IMR-90 (cell line): Measurements from ENCODE around the gene PGPEP1. TPM values are rescaled to one million over a fixed set of nuclear protein-coding genes. Genes with fewer than 3 reads are reported as not detected.

Experiments
- ATAC-seq: fragments of 200-7000 bp; cut with Tn5 transposase; 2 replicates; pipeline ENCODE4 v1.9.1; 2020; ENCODE audit warnings: low read depth, mild to moderate bottlenecking, moderate library complexity
- BruUV-seq: library from RNA; stranded (reverse); fragments of 400-500 nt; replicated peaks from 2 replicates; lab custom pipeline; 2021; lab: Mats Ljungman, UMichigan
- CTCF ChIA-PET: fragments of 300-600 bp; formaldehyde crosslinking; extraction: SDS; loops from one replicate; lab custom pipeline; 2021; ENCODE audit warnings: antibody characterized with exemption; lab: Yijun Ruan, JAX
- POLR2A ChIA-PET: fragments of 300-600 bp; sonication (Branson Sonifier 250); formaldehyde crosslinking; loops from one replicate; lab custom pipeline; 2022; ENCODE audit warnings: antibody characterized with exemption; ENCODE audit not compliant: unreplicated experiment; lab: Charles Lee
- DNase-seq: peaks from one replicate; pipeline ENCODE4 v3.0.0; 2013
- H2AFZ ChIP-seq: replicated peaks from 2 replicates; pipeline ENCODE3; 2013; ENCODE audit warnings: low read length, mild to moderate bottlenecking; ENCODE audit not compliant: poor library complexity
- H2AK5ac ChIP-seq: 2 replicates; pipeline ENCODE4 v1.6.1; 2013; ENCODE audit warnings: low read depth, low read length, inconsistent platforms
- H2AK9ac ChIP-seq: replicated peaks from 2 replicates; pipeline ENCODE3; 2013; ENCODE audit warnings: mild to moderate bottlenecking, low read depth, low read length, moderate library complexity; ENCODE audit not compliant: poor library complexity
- H2BK120ac ChIP-seq: 2 replicates; pipeline ENCODE4 v1.6.1; 2013; ENCODE audit warnings: low read depth, low read length, inconsistent platforms
- H2BK15ac ChIP-seq: 3 replicates; pipeline ENCODE4 v1.6.1; 2013; ENCODE audit warnings: low read depth, low read length, inconsistent platforms
- H2BK20ac ChIP-seq: 2 replicates; pipeline ENCODE4 v1.6.1; 2013; ENCODE audit warnings: low read depth, mild to moderate bottlenecking, inconsistent platforms, low read length, moderate library complexity
- H2BK5ac ChIP-seq: 2 replicates; pipeline ENCODE4 v1.6.1; 2013; ENCODE audit warnings: mild to moderate bottlenecking, low read depth, low read length, inconsistent platforms; ENCODE audit not compliant: poor library complexity, severe bottlenecking
- H3K14ac ChIP-seq: replicated peaks from 2 replicates; pipeline ENCODE4 v1.6.1; 2013; ENCODE audit warnings: low read depth, low read length, inconsistent platforms
- H3K18ac ChIP-seq: 2 replicates; pipeline ENCODE4 v1.6.1; 2013; ENCODE audit warnings: low read depth, low read length, control low read depth
- H3K23ac ChIP-seq: 2 replicates; pipeline ENCODE4 v1.6.1; 2013; ENCODE audit warnings: low read depth, low read length, inconsistent platforms
- H3K27ac ChIP-seq: 2 replicates; pipeline ENCODE4 v1.5.1; 2013; ENCODE audit warnings: mild to moderate bottlenecking, control low read depth, low read length; ENCODE audit not compliant: insufficient read depth
- H3K27me3 ChIP-seq: 2 replicates; pipeline ENCODE4 v1.6.1; 2013; ENCODE audit warnings: low read length; ENCODE audit not compliant: control insufficient read depth, insufficient read depth
- H3K36me3 ChIP-seq: 2 replicates; pipeline ENCODE4 v1.6.1; 2013; ENCODE audit warnings: low read length, mixed read lengths; ENCODE audit not compliant: control insufficient read depth, insufficient read depth
- H3K4ac ChIP-seq: 2 replicates; pipeline ENCODE4 v1.6.1; 2013; ENCODE audit warnings: low read depth, low read length, inconsistent platforms
- H3K4me1 ChIP-seq: 2 replicates; pipeline ENCODE4 v1.6.1; 2013; ENCODE audit warnings: low read length, mixed read lengths; ENCODE audit not compliant: control insufficient read depth, insufficient read depth
- H3K4me2 ChIP-seq: 2 replicates; pipeline ENCODE4 v1.6.1; 2013; ENCODE audit warnings: low read depth, mild to moderate bottlenecking, control low read depth, low read length, moderate library complexity
- H3K4me3 ChIP-seq: 2 replicates; pipeline ENCODE4 v1.5.1; 2013; ENCODE audit warnings: low read depth, mild to moderate bottlenecking, control low read depth, low read length, moderate library complexity; ENCODE audit not compliant: insufficient read depth
- H3K56ac ChIP-seq: 2 replicates; pipeline ENCODE4 v1.6.1; 2013; ENCODE audit warnings: low read length, inconsistent platforms; ENCODE audit not compliant: insufficient read depth; ENCODE audit errors: extremely low read depth
- H3K79me1 ChIP-seq, 2 experiments: 2 replicates each; pipeline ENCODE4 v1.6.1; 2013; ENCODE audit warnings: low read length in 2 of 2, inconsistent platforms in 1 of 2, low read depth in 1 of 2
- H3K9ac ChIP-seq: 2 replicates; pipeline ENCODE4 v1.6.1; 2013; ENCODE audit warnings: low read depth, low read length, control low read depth
- H3K9me1 ChIP-seq: 2 replicates; pipeline ENCODE4 v1.6.1; 2013; ENCODE audit warnings: low read length, inconsistent platforms; ENCODE audit not compliant: insufficient read depth
- H3K9me3 ChIP-seq: 2 replicates; pipeline ENCODE4 v1.6.1; 2013; ENCODE audit warnings: low read length; ENCODE audit not compliant: control insufficient read depth, insufficient read depth
- H4K20me1 ChIP-seq: 2 replicates; pipeline ENCODE4 v1.6.1; 2013; ENCODE audit warnings: low read length, inconsistent platforms; ENCODE audit not compliant: insufficient read depth
- H4K5ac ChIP-seq: 2 replicates; pipeline ENCODE4 v1.6.1; 2013; ENCODE audit warnings: mild to moderate bottlenecking, low read depth, low read length, control low read depth
- H4K8ac ChIP-seq, 2 experiments: 2 replicates each; pipeline ENCODE4 v1.6.1; 2013; ENCODE audit warnings: low read depth in 2 of 2, low read length in 2 of 2, control low read depth in 1 of 2, inconsistent platforms in 1 of 2
- H4K91ac ChIP-seq: 2 replicates; pipeline ENCODE4 v1.6.1; 2013; ENCODE audit warnings: low read depth, low read length, inconsistent platforms; ENCODE audit not compliant: insufficient read depth
- BHLHE40 ChIP-seq: fragments of 150-350 bp; IDR thresholded peaks from 2 replicates; pipeline ENCODE4 v1.6.1; 2016; ENCODE audit warnings: mild to moderate bottlenecking, low read depth, low read length
- CTCF ChIP-seq: conservative IDR thresholded peaks from 2 replicates; pipeline ENCODE4 v1.5.1; 2012; ENCODE audit warnings: mild to moderate bottlenecking, low read depth, low read length, improper control_type of control experiment
- FOS ChIP-seq: fragments of 150-350 bp; IDR thresholded peaks from 2 replicates; pipeline ENCODE4 v1.6.1; 2016; ENCODE audit warnings: low read depth, low read length
- WGBS, 2 experiments: methylation state at CpG; one replicate each; pipeline versions ENCODE4 v1.1.5 to v1.1.7; 2013; ENCODE audit warnings: missing lambda C conversion rate in 2 of 2; ENCODE audit not compliant: insufficient read length in 1 of 2; ENCODE audit errors: extremely low coverage in 2 of 2; 5-methylcytosine and 5-hydroxymethylcytosine counted together
- dilution Hi-C: fragments of 300-500 bp; cut with HindIII; formaldehyde crosslinking; loops from one replicate; pipeline ENCODE4 v1.14.3; 2018; ENCODE audit warnings: low sequenced_read_pairs; ENCODE audit not compliant: unreplicated experiment
- in situ Hi-C: fragments of 300-500 bp; cut with MboI; formaldehyde crosslinking; loops from 3 replicates; pipeline ENCODE4 v1.14.3; 2019; ENCODE audit warnings: low sequenced_read_pairs, inconsistent platforms, mixed read lengths
- intact Hi-C: fragments of 100-400 bp; cut with micrococcal nuclease; formaldehyde crosslinking; loops from 2 replicates; pipeline ENCODE4 v1.10.0; 2022
- polyA plus RNA-seq, 3 experiments: library from polyadenylated mRNA; depleted of rRNA; stranded (reverse); fragments of >200 nt; gene quantifications; 2 replicates each; pipeline ENCODE4 v1.2.3, GENCODE V29; 2012; ENCODE audit warnings: low replicate concordance in 1 of 3
- total RNA-seq: library from RNA; depleted of rRNA; stranded (reverse); fragments of >200 nt; gene quantifications from 2 replicates; pipeline ENCODE4 v1.2.3, GENCODE V29; 2012

Gene PGPEP1
- total and polyA plus RNA-seq, 2 of the 4 experiments (the other 2 are of a cell fraction): 11.8 to 14.3 TPM

GRCh38 chr19:18300930-18301717 lies 39.3 kb upstream of the PGPEP1 start:
- Histone ChIP-seq H3K23ac (no peak overlapping the region), H3K9ac (no peak overlapping the region), H2AK5ac (peak overlapping the region; percentile 97), H3K27ac (peak overlapping the region; percentile 55), H2BK15ac (peak overlapping the region; percentile 95; the same call in 2 of the 3 replicates), H3K9me3 (no peaks in the 10 kb centered on the region), H3K27me3 (no peaks in the 10 kb centered on the region), H3K14ac (peak overlapping the region; percentile 91), H2AFZ (peak overlapping the region; percentile 87), H3K4ac (peak overlapping the region; percentile 91), H3K4me3 (no peak overlapping the region), H2AK9ac (peak overlapping the region; percentile 85), H4K20me1 (no peaks in the 10 kb centered on the region), H3K79me1 (peaks cover 0 to 22% of the 10 kb centered on the region in 2 experiments; a peak in 2 of 4 replicates), H4K5ac (peak overlapping the region; percentile 19; the same call in 1 of the 2 replicates), H3K36me3 (no peaks in the 10 kb centered on the region; the same call in 1 of the 2 replicates), H3K18ac (no peak overlapping the region), H4K8ac (peak overlapping the region; percentile 18 to 89; a peak in 2 of 4 replicates), H2BK5ac (peak overlapping the region; percentile 84), H3K4me1 (peaks cover 27% of the 10 kb centered on the region), H4K91ac (peak overlapping the region; percentile 63), H2BK120ac (peak overlapping the region; percentile 90), H3K9me1 (peaks cover 20% of the 10 kb centered on the region; the same call in 1 of the 2 replicates), H2BK20ac (peak overlapping the region; percentile 90), H3K4me2 (no peak overlapping the region), H3K56ac (peak overlapping the region; percentile 28; the same call in 1 of the 2 replicates)
- peak; percentile 27; the same call in 1 of the 2 replicates for TF ChIP-seq BHLHE40
- peak; percentile 78 for TF ChIP-seq FOS
- TF ChIP-seq CTCF: no peak
- peak; percentile 62 for DNase-seq
- ChIA-PET POLR2A (no interaction called here), CTCF (interaction anchor here (1.3 kb wide), 1 partner anchor 21 kb away, joined by 5 read pairs; no protein-coding TSS in a partner anchor)
- intact Hi-C loops (no loop called here), in situ Hi-C loops (no loop called here), dilution Hi-C loops (no loop called here)
- WGBS, 2 experiments: 3% methylated on average over 6 of the region's 18 CpGs; no CpG with 5 or more reads in 1 of the 2 experiments
- ATAC-seq: peak; percentile 53
- no TSS peak for BruUV-seq
